Measurements from ENCODE around the gene JMJD4.

Gene JMJD4

GRCh38 chr1:227749225-227749624 lies 14.1 kb upstream of the JMJD4 start:
- no peak for DNase-seq

- no peak for DNase-seq
Measured at GRCh38 chr1:227748496-227749182, 13.5 kb upstream of the JMJD4 start.

- DNase-seq, result no peak
Measured at GRCh38 chr1:227747948-227748495, 12.9 kb upstream of the JMJD4 start.

GRCh38 chr1:227747382-227747781 lies 12.3 kb upstream of the JMJD4 start:
- DNase-seq, result no peak

GRCh38 chr1:227746676-227747075 lies 11.6 kb upstream of the JMJD4 start:
- DNase-seq, result no peak

GRCh38 chr1:227745568-227746265 lies 10.6 kb upstream of the JMJD4 start:
- no peak for DNase-seq

GRCh38 chr1:227744668-227745067 lies 9.6 kb upstream of the JMJD4 start:
- DNase-seq, result peak; percentile 24

GRCh38 chr1:227742738-227743715 lies 7.9 kb upstream of the JMJD4 start:
- no peak for DNase-seq

GRCh38 chr1:227741166-227741870 lies 6.2 kb upstream of the JMJD4 start:
- no peak for DNase-seq

- DNase-seq, result no peak
Measured at GRCh38 chr1:227740401-227740960, 5.4 kb upstream of the JMJD4 start.

GRCh38 chr1:227739636-227740035 lies 4.5 kb upstream of the JMJD4 start:
- no peak for DNase-seq

- no peak for DNase-seq
Measured at GRCh38 chr1:227738820-227739219, 3.7 kb upstream of the JMJD4 start.

GRCh38 chr1:227736814-227737432 lies 1.8 kb upstream of the JMJD4 start:
- no peak for DNase-seq

GRCh38 chr1:227735539-227736285 lies 610 bp upstream of the JMJD4 start:
- DNase-seq, result no peak

GRCh38 chr1:227734546-227734855 lies 601 bp downstream of the JMJD4 start:
- DNase-seq, result peak; percentile 30

- DNase-seq, result no peak
Measured at GRCh38 chr1:227733751-227734545, 1.2 kb downstream of the JMJD4 start.

GRCh38 chr1:227733309-227733705 lies 1.8 kb downstream of the JMJD4 start:
- no peak for DNase-seq

- DNase-seq, result no peak
Measured at GRCh38 chr1:227732586-227733308, 2.4 kb downstream of the JMJD4 start.

Data from DMS79 treated with DMSO at 0.1 percent for 48 hours (cell line).